HepG2 (cell line): ENCODE results near the gene MSMP. TPM values are rescaled to one million over a fixed set of nuclear protein-coding genes. Genes with fewer than 3 reads are reported as not detected.

Experiments used
- IRX3 ChIP-seq: sonication (generic); formaldehyde crosslinking; IDR thresholded peaks from 2 replicates; pipeline ENCODE4 v1.8.1; 2023; ENCODE audit warnings: mild to moderate bottlenecking, low read depth, missing genetic modification reagents, borderline replicate concordance
- MEF2D ChIP-seq: sonication (generic); formaldehyde crosslinking; IDR thresholded peaks from 2 replicates; pipeline ENCODE4 v1.5.1; 2020; ENCODE audit warnings: mild to moderate bottlenecking, missing genetic modification reagents
- MZF1 ChIP-seq: sonication (generic); formaldehyde crosslinking; IDR thresholded peaks from 2 replicates; pipeline ENCODE4 v1.8.1; 2023; ENCODE audit warnings: mild to moderate bottlenecking, missing genetic modification reagents, borderline replicate concordance
- POLR2G ChIP-seq: fragments of 200-400 bp; formaldehyde crosslinking; IDR thresholded peaks from 2 replicates; pipeline ENCODE4 v1.6.1; 2018; ENCODE audit warnings: mild to moderate bottlenecking, low read depth, low read length, moderate library complexity
- REPIN1 ChIP-seq: sonication (generic); formaldehyde crosslinking; IDR thresholded peaks from 2 replicates; pipeline ENCODE4 v1.8.0; 2022; ENCODE audit warnings: missing genetic modification reagents, low read depth, mild to moderate bottlenecking, borderline replicate concordance
- SRSF1 ChIP-seq: fragments of 200-400 bp; formaldehyde crosslinking; optimal IDR thresholded peaks from 2 replicates; pipeline ENCODE3; 2017; ENCODE audit warnings: mild to moderate bottlenecking, low read depth, low read length, moderate library complexity
- ZBTB14 ChIP-seq: sonication (generic); formaldehyde crosslinking; IDR thresholded peaks from 2 replicates; pipeline ENCODE4 v1.4.0; 2020; ENCODE audit warnings: missing genetic modification reagents
- ZNF138 ChIP-seq: sonication (generic); formaldehyde crosslinking; IDR thresholded peaks from 2 replicates; pipeline ENCODE4 v1.5.0; 2020; ENCODE audit warnings: mild to moderate bottlenecking, low read depth, missing genetic modification reagents
- ZNF354B ChIP-seq: sonication (generic); formaldehyde crosslinking; IDR thresholded peaks from 2 replicates; pipeline ENCODE4 v1.8.0; 2022; ENCODE audit warnings: mild to moderate bottlenecking, missing genetic modification reagents
- ZNF501 ChIP-seq: sonication (generic); formaldehyde crosslinking; IDR thresholded peaks from 2 replicates; pipeline ENCODE4 v1.5.1; 2020; ENCODE audit warnings: mild to moderate bottlenecking, moderate library complexity, missing genetic modification reagents
- ZNF776 ChIP-seq: sonication (generic); formaldehyde crosslinking; IDR thresholded peaks from 2 replicates; pipeline ENCODE4 v1.4.0; 2020; ENCODE audit warnings: mild to moderate bottlenecking, missing genetic modification reagents
- ZNF790 ChIP-seq: sonication (generic); formaldehyde crosslinking; IDR thresholded peaks from 2 replicates; pipeline ENCODE4 v1.8.0; 2022; ENCODE audit warnings: missing genetic modification reagents, mild to moderate bottlenecking, borderline replicate concordance
- polyA plus RNA-seq, 8 experiments: library from polyadenylated mRNA; depleted of rRNA in 3 of 8; stranded (reverse) in 7 of 8; unstranded in 1 of 8; fragments of >200 nt; fragmentation: Illumina TruSeq in 4 of 8; extraction: Trizol in 4 of 8; gene quantifications; 2 replicates each; pipeline versions ENCODE4 v1.2.1 to v1.2.3, GENCODE V29; 2011 to 2016; ENCODE audit warnings: low read depth in 4 of 8, missing spikeins in 1 of 8, mixed read lengths in 1 of 8; ENCODE audit not compliant: insufficient read depth in 1 of 8
- total RNA-seq, 5 experiments: library from RNA; depleted of rRNA; stranded (reverse); fragments of >200 nt; fragmentation: Illumina TruSeq; extraction: Trizol; gene quantifications; 2 replicates each; pipeline ENCODE4 v1.2.3, GENCODE V29; 2016; ENCODE audit warnings: low read depth in 1 of 5
- TF ChIP-seq, protein P1 (sequence below): sonication (generic); formaldehyde crosslinking; IDR thresholded peaks from 2 replicates; pipeline ENCODE4 v1.4.0; 2020; ENCODE audit warnings: missing genetic modification reagents, borderline replicate concordance
- TF ChIP-seq, protein P2 (sequence below): sonication (generic); formaldehyde crosslinking; IDR thresholded peaks from 2 replicates; pipeline ENCODE4 v1.5.1; 2020; ENCODE audit warnings: mild to moderate bottlenecking, missing genetic modification reagents, borderline replicate concordance
- TF ChIP-seq, protein P3 (sequence below): sonication (generic); formaldehyde crosslinking; IDR thresholded peaks from 2 replicates; pipeline ENCODE4 v1.5.0; 2020; ENCODE audit warnings: mild to moderate bottlenecking, missing genetic modification reagents, borderline replicate concordance

The MSMP gene
- total and polyA plus RNA-seq, 2 of the 13 experiments (the other 11 are each of a cell fraction or from before 2014, with no cell fraction given) = 0.24 to 0.46 TPM

GRCh38 chr9:35749515-35750255 is 4.4 kb downstream of the MSMP start (continued):
- TF ChIP-seq, protein P1, sequence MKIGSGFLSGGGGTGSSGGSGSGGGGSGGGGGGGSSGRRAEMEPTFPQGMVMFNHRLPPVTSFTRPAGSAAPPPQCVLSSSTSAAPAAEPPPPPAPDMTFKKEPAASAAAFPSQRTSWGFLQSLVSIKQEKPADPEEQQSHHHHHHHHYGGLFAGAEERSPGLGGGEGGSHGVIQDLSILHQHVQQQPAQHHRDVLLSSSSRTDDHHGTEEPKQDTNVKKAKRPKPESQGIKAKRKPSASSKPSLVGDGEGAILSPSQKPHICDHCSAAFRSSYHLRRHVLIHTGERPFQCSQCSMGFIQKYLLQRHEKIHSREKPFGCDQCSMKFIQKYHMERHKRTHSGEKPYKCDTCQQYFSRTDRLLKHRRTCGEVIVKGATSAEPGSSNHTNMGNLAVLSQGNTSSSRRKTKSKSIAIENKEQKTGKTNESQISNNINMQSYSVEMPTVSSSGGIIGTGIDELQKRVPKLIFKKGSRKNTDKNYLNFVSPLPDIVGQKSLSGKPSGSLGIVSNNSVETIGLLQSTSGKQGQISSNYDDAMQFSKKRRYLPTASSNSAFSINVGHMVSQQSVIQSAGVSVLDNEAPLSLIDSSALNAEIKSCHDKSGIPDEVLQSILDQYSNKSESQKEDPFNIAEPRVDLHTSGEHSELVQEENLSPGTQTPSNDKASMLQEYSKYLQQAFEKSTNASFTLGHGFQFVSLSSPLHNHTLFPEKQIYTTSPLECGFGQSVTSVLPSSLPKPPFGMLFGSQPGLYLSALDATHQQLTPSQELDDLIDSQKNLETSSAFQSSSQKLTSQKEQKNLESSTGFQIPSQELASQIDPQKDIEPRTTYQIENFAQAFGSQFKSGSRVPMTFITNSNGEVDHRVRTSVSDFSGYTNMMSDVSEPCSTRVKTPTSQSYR (CRISPR knock-in tag) = peak; percentile 28; the same call in 1 of the 2 replicates
- TF ChIP-seq ZNF776 (CRISPR knock-in tag) (no peak), IRX3 (CRISPR knock-in tag) (no peak), ZNF138 (CRISPR knock-in tag) (no peak), ZBTB14 (CRISPR knock-in tag) (no peak), ZNF501 (CRISPR knock-in tag) (0 out of 2 replicates have a peak, but pooled peaks have one; percentile 32), MZF1 (CRISPR knock-in tag) (no peak), SRSF1 (no peak), ZNF354B (no peak), MEF2D (CRISPR knock-in tag) (no peak), ZNF790 (CRISPR knock-in tag) (no peak), REPIN1 (no peak; the same call in 1 of the 2 replicates), POLR2G (no peak)
- TF ChIP-seq, protein P2, sequence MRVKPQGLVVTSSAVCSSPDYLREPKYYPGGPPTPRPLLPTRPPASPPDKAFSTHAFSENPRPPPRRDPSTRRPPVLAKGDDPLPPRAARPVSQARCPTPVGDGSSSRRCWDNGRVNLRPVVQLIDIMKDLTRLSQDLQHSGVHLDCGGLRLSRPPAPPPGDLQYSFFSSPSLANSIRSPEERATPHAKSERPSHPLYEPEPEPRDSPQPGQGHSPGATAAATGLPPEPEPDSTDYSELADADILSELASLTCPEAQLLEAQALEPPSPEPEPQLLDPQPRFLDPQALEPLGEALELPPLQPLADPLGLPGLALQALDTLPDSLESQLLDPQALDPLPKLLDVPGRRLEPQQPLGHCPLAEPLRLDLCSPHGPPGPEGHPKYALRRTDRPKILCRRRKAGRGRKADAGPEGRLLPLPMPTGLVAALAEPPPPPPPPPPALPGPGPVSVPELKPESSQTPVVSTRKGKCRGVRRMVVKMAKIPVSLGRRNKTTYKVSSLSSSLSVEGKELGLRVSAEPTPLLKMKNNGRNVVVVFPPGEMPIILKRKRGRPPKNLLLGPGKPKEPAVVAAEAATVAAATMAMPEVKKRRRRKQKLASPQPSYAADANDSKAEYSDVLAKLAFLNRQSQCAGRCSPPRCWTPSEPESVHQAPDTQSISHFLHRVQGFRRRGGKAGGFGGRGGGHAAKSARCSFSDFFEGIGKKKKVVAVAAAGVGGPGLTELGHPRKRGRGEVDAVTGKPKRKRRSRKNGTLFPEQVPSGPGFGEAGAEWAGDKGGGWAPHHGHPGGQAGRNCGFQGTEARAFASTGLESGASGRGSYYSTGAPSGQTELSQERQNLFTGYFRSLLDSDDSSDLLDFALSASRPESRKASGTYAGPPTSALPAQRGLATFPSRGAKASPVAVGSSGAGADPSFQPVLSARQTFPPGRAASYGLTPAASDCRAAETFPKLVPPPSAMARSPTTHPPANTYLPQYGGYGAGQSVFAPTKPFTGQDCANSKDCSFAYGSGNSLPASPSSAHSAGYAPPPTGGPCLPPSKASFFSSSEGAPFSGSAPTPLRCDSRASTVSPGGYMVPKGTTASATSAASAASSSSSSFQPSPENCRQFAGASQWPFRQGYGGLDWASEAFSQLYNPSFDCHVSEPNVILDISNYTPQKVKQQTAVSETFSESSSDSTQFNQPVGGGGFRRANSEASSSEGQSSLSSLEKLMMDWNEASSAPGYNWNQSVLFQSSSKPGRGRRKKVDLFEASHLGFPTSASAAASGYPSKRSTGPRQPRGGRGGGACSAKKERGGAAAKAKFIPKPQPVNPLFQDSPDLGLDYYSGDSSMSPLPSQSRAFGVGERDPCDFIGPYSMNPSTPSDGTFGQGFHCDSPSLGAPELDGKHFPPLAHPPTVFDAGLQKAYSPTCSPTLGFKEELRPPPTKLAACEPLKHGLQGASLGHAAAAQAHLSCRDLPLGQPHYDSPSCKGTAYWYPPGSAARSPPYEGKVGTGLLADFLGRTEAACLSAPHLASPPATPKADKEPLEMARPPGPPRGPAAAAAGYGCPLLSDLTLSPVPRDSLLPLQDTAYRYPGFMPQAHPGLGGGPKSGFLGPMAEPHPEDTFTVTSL (CRISPR knock-in tag) = no peak
- TF ChIP-seq, protein P3, sequence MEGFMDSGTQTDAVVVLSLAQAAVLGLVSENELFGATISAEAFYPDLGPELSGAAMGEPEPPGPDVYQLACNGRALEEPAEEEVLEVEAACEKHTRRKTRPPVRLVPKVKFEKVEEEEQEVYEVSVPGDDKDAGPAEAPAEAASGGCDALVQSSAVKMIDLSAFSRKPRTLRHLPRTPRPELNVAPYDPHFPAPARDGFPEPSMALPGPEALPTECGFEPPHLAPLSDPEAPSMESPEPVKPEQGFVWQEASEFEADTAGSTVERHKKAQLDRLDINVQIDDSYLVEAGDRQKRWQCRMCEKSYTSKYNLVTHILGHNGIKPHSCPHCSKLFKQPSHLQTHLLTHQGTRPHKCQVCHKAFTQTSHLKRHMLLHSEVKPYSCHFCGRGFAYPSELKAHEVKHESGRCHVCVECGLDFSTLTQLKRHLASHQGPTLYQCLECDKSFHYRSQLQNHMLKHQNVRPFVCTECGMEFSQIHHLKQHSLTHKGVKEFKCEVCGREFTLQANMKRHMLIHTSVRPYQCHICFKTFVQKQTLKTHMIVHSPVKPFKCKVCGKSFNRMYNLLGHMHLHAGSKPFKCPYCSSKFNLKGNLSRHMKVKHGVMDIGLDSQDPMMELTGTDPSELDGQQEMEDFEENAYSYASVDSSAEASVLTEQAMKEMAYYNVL = no peak; the same call in 1 of the 2 replicates
